K562 (cell line): ENCODE results near the gene DOCK4. TPM values are rescaled to one million over a fixed set of nuclear protein-coding genes. Genes with fewer than 3 reads are reported as not detected.

Experiments
- ATAC-seq: fragments of 200-7000 bp; cut with Tn5 transposase; 3 replicates; pipeline ENCODE4 v1.9.1; 2020; ENCODE audit warnings: moderate library complexity
- BruUV-seq: library from RNA; stranded (reverse); fragments of 400-500 nt; replicated peaks from 2 replicates; lab custom pipeline; 2021; lab: Mats Ljungman, UMichigan
- CTCF ChIA-PET: fragments of 300-600 bp; formaldehyde crosslinking; extraction: SDS; loops from one replicate; lab custom pipeline; 2021; ENCODE audit warnings: low intra/inter-chr PET ratio; lab: Yijun Ruan, JAX
- POLR2A ChIA-PET: fragments of 300-600, 350-650 bp; sonication (Branson Sonifier 250); formaldehyde crosslinking; extraction: SDS; loops from one replicate; lab custom pipeline; 2021; ENCODE audit warnings: antibody characterized with exemption, inconsistent platforms; lab: Yijun Ruan, JAX
- DNase-seq, 4 experiments: peaks; one replicate each; pipeline versions ENCODE4 v3.0.0 to v3.0.0-alpha.2; 2011 to 2018; ENCODE audit warnings: low spot score in 3 of 4, mixed read lengths in 3 of 4; ENCODE audit errors: extremely low read depth in 1 of 4
- FAIRE-seq: peaks from 2 replicates; lab custom pipeline; 2011; peaks lifted over from hg19 to GRCh38; lab: Jason Lieb, UNC
- H2AFZ ChIP-seq: 2 replicates; pipeline ENCODE4 v1.6.0; 2011; ENCODE audit warnings: low read depth, low read length, control low read depth, inconsistent platforms
- H3K27ac ChIP-seq: fragments of 200-600 bp; 3 replicates; pipeline ENCODE4 v1.8.0; 2011; ENCODE audit warnings: low read depth, mild to moderate bottlenecking, control low read depth, inconsistent platforms, low read length, moderate library complexity, mixed read lengths; ENCODE audit errors: extremely low read depth
- H3K27me3 ChIP-seq, 2 experiments: fragments of 300-600 bp in 1 of 2; 2 replicates in 1 of 2; 3 replicates in 1 of 2; pipeline versions ENCODE4 v1.6.0 to v1.8.0; 2011; ENCODE audit warnings: inconsistent platforms in 2 of 2, low read length in 2 of 2, mild to moderate bottlenecking in 1 of 2, mixed read lengths in 1 of 2, moderate library complexity in 1 of 2; ENCODE audit not compliant: control insufficient read depth in 2 of 2, insufficient read depth in 2 of 2
- H3K36me3 ChIP-seq: fragments of 300-600 bp; 3 replicates; pipeline ENCODE4 v1.8.0; 2011; ENCODE audit warnings: mild to moderate bottlenecking, low read length, inconsistent platforms; ENCODE audit not compliant: control insufficient read depth, insufficient read depth
- H3K4me1 ChIP-seq, 2 experiments: fragments of 200-600 bp in 1 of 2; replicated peaks in 1 of 2; 2 replicates in 1 of 2; 3 replicates in 1 of 2; pipeline versions ENCODE4 v1.5.1 to v1.8.0; 2011; ENCODE audit warnings: inconsistent platforms in 2 of 2, low read length in 2 of 2, mild to moderate bottlenecking in 1 of 2, mixed read lengths in 1 of 2, moderate library complexity in 1 of 2; ENCODE audit not compliant: control insufficient read depth in 2 of 2, insufficient read depth in 2 of 2
- H3K4me2 ChIP-seq: 2 replicates; pipeline ENCODE4 v1.6.1; 2011; ENCODE audit warnings: low read length, control low read depth, inconsistent platforms, mixed read lengths; ENCODE audit not compliant: insufficient read depth
- H3K4me3 ChIP-seq: fragments of 200-600 bp; sonication (generic), shearing (Covaris generic); 2 replicates; pipeline ENCODE4 v1.5.1; 2016; ENCODE audit warnings: control low read depth, inconsistent platforms
- H3K79me2 ChIP-seq: fragments of 200-600 bp; 3 replicates; pipeline ENCODE4 v1.8.0; 2011; ENCODE audit warnings: low read length, inconsistent platforms; ENCODE audit not compliant: control insufficient read depth, insufficient read depth
- H3K9ac ChIP-seq, 2 experiments: 2 replicates each; pipeline versions ENCODE4 v1.6.0 to v1.6.1; 2011; ENCODE audit warnings: low read depth in 2 of 2, low read length in 2 of 2, control low read depth in 1 of 2, inconsistent platforms in 1 of 2, mild to moderate bottlenecking in 1 of 2, mixed read lengths in 1 of 2; ENCODE audit not compliant: insufficient read depth in 1 of 2
- H3K9me1 ChIP-seq: one replicate; pipeline ENCODE4 v1.6.0; 2011; ENCODE audit warnings: inconsistent platforms, mild to moderate bottlenecking, low read length, moderate library complexity; ENCODE audit not compliant: control insufficient read depth, insufficient read depth
- H3K9me3 ChIP-seq: replicated peaks from 2 replicates; pipeline ENCODE4 v1.5.1; 2011; ENCODE audit warnings: low read depth, low read length, inconsistent platforms; ENCODE audit not compliant: control insufficient read depth, insufficient read depth
- H4K20me1 ChIP-seq: replicated peaks from 2 replicates; pipeline ENCODE4 v1.6.1; 2011; ENCODE audit warnings: low read length, inconsistent platforms, mixed read lengths; ENCODE audit not compliant: control insufficient read depth, insufficient read depth
- ATF1 ChIP-seq, 2 experiments: fragments of 450-650 bp in 1 of 2; IDR thresholded peaks; 2 replicates each; pipeline ENCODE4 v1.6.1; 2016; ENCODE audit warnings: missing compliant biosample characterization in 1 of 2, missing genetic modification characterization in 1 of 2
- ATF2 ChIP-seq: sonication (generic); formaldehyde crosslinking; IDR thresholded peaks from 2 replicates; pipeline ENCODE4 v1.8.1; 2022; ENCODE audit warnings: missing genetic modification reagents
- BHLHE40 ChIP-seq: IDR thresholded peaks from 2 replicates; pipeline ENCODE4 v1.6.1; 2011; ENCODE audit warnings: low read length, improper control_type of control experiment
- BRF1 ChIP-seq: IDR thresholded peaks from 3 replicates; pipeline ENCODE4 v1.6.1; 2011; ENCODE audit warnings: borderline replicate concordance, mild to moderate bottlenecking; ENCODE audit not compliant: insufficient read length; ENCODE audit errors: extremely low read depth
- CHD1 ChIP-seq: fragments of 200-600 bp; sonication (generic); IDR thresholded peaks from one replicate; pipeline ENCODE4 v1.6.1; 2012; ENCODE audit warnings: mild to moderate bottlenecking, moderate library complexity, low read length, inconsistent platforms
- E2F3 ChIP-seq: fragments of 250-450 bp; sonication (Bioruptor Pico); IDR thresholded peaks from 2 replicates; pipeline ENCODE4 v1.4.0; 2020; ENCODE audit warnings: mild to moderate bottlenecking
- HDAC1 ChIP-seq, 2 experiments: fragments of 450-650 bp; IDR thresholded peaks; 2 replicates each; pipeline ENCODE4 v1.6.1; 2016 to 2017; ENCODE audit warnings: inconsistent platforms in 1 of 2, mild to moderate bottlenecking in 1 of 2, moderate library complexity in 1 of 2
- HDGF ChIP-seq: fragments of 450-650 bp; IDR thresholded peaks from 2 replicates; pipeline ENCODE4 v1.6.1; 2016
- MEF2D ChIP-seq: conservative IDR thresholded peaks from 2 replicates; pipeline ENCODE4 v1.6.1; 2016; ENCODE audit warnings: low read depth, missing genetic modification characterization, missing compliant biosample characterization
- NONO ChIP-seq, 2 experiments: fragments of 200-400 bp in 1 of 2; fragments of 450-650 bp in 1 of 2; formaldehyde crosslinking in 1 of 2; IDR thresholded peaks; 2 replicates each; pipeline ENCODE4 v1.6.1; 2017; ENCODE audit warnings: low read depth in 2 of 2, mild to moderate bottlenecking in 2 of 2, moderate library complexity in 2 of 2, low read length in 1 of 2
- NR2C1 ChIP-seq, 2 experiments: fragments of 450-650 bp; IDR thresholded peaks; 2 replicates each; pipeline ENCODE4 v1.6.1; 2017; ENCODE audit warnings: mild to moderate bottlenecking in 2 of 2, antibody characterized with exemption in 1 of 2, inconsistent platforms in 1 of 2, missing compliant biosample characterization in 1 of 2, missing genetic modification characterization in 1 of 2
- PTRF ChIP-seq: fragments of 450-650 bp; IDR thresholded peaks from 2 replicates; pipeline ENCODE4 v1.6.1; 2016; ENCODE audit warnings: mild to moderate bottlenecking, missing genetic modification characterization, missing compliant biosample characterization
- SAP30 ChIP-seq: fragments of 200-600 bp; sonication (generic); IDR thresholded peaks from 2 replicates; pipeline ENCODE4 v1.6.1; 2012; ENCODE audit warnings: borderline replicate concordance, low read depth, mild to moderate bottlenecking, moderate library complexity, low read length, control low read depth, inconsistent platforms; ENCODE audit not compliant: insufficient read depth, poor library complexity, severe bottlenecking
- SMARCE1 ChIP-seq: fragments of 450-650 bp; IDR thresholded peaks from 2 replicates; pipeline ENCODE4 v1.7.1; 2016; ENCODE audit warnings: mild to moderate bottlenecking
- TEAD4 ChIP-seq, 2 experiments: sonication (generic) in 1 of 2; formaldehyde crosslinking in 1 of 2; IDR thresholded peaks; 2 replicates each; pipeline versions ENCODE4 v1.6.1 to v1.8.0; 2012 to 2022; ENCODE audit warnings: borderline replicate concordance in 1 of 2, inconsistent platforms in 1 of 2, low read length in 1 of 2, mild to moderate bottlenecking in 1 of 2, missing genetic modification reagents in 1 of 2
- ZBTB17 ChIP-seq: fragments of 450-650 bp; formaldehyde crosslinking; IDR thresholded peaks from 2 replicates; pipeline ENCODE4 v1.4.0; 2020; ENCODE audit warnings: mild to moderate bottlenecking
- ZNF175 ChIP-seq: fragments of 200-800 bp; sonication (Bioruptor generic); IDR thresholded peaks from 2 replicates; pipeline ENCODE4 v1.6.1; 2016; ENCODE audit warnings: low read depth, mild to moderate bottlenecking, missing genetic modification characterization, missing compliant biosample characterization
- ZNF398 ChIP-seq: fragments of 250-450 bp; sonication (Bioruptor Pico); IDR thresholded peaks from 2 replicates; pipeline ENCODE4 v1.8.0; 2021; ENCODE audit warnings: moderate library complexity, mild to moderate bottlenecking, inconsistent platforms
- ZNF699 ChIP-seq: fragments of 250-450 bp; sonication (Bioruptor Pico); IDR thresholded peaks from 2 replicates; pipeline ENCODE4 v1.8.0; 2021; ENCODE audit warnings: mild to moderate bottlenecking, moderate library complexity; ENCODE audit not compliant: insufficient replicate concordance
- WGBS: fragments of 100-300 bp; shearing (Covaris generic); methylation state at CpG from one replicate; pipeline ENCODE4 v1.1.6; 2016; ENCODE audit warnings: low coverage, mixed read lengths; ENCODE audit not compliant: insufficient coverage; ENCODE audit errors: missing lambda C conversion rate; 5-methylcytosine and 5-hydroxymethylcytosine counted together
- in situ Hi-C: fragments of 300-500 bp; cut with MboI; formaldehyde crosslinking; loops from 4 replicates; pipeline ENCODE4 v1.15.0; 2018; ENCODE audit warnings: inconsistent platforms, mixed read lengths
- intact Hi-C: fragments of 100-400 bp; cut with micrococcal nuclease; formaldehyde crosslinking; loops from 2 replicates; pipeline ENCODE4 v1.14.2; 2022
- polyA plus RNA-seq, 8 experiments: library from polyadenylated mRNA; depleted of rRNA in 4 of 8; stranded (reverse) in 5 of 8; unstranded in 3 of 8; fragments of >200 nt; fragmentation: Nextera tagmentation in 2 of 8; fragmentation: Illumina TruSeq in 1 of 8; extraction: Ambion mirVana in 2 of 8; extraction: Trizol in 1 of 8; gene quantifications; 2 replicates each; pipeline versions ENCODE4 v1.2.1 to v1.2.3, GENCODE V29; 2011 to 2014; ENCODE audit warnings: inconsistent platforms in 1 of 8, missing spikeins in 1 of 8
- total RNA-seq, 7 experiments: library from RNA; depleted of rRNA in 6 of 7; stranded (reverse); fragments of >200 nt in 6 of 7; fragmentation: Illumina TruSeq in 2 of 7; extraction: Trizol in 2 of 7; gene quantifications; 2 replicates each; pipeline versions ENCODE4 v1.2.1 to v1.2.3, GENCODE V29; 2011 to 2021; ENCODE audit warnings: low replicate concordance in 1 of 7

The DOCK4 gene
- total and polyA plus RNA-seq, 9 of the 15 experiments (the other 6 are each of a cell fraction or from before 2014, with no cell fraction given), result 0.42 to 5.7 (median 2.3) TPM

GRCh38 chr7:112167147-112167546 is 39.1 kb downstream of the DOCK4 start:
- Histone ChIP-seq H4K20me1 (no peaks in the 10 kb centered on the region), H3K36me3 (no peaks in the 10 kb centered on the region), H3K9me3 (no peaks in the 10 kb centered on the region), H3K27ac (no peak overlapping the region), H3K27me3 (peaks cover 4 to 5% of the 10 kb centered on the region in 2 experiments; a peak in 1 of 5 replicates), H2AFZ (no peak overlapping the region), H3K9ac (no peak overlapping the region), H3K4me2 (no peak overlapping the region), H3K4me1 (no peaks in the 10 kb centered on the region), H3K9me1 (no peaks in the 10 kb centered on the region), H3K79me2 (no peaks in the 10 kb centered on the region), H3K4me3 (no peak overlapping the region)
- no TSS peak for BruUV-seq
- in situ Hi-C loops (no loop called here), intact Hi-C loops (no loop called here)
- no peak for FAIRE-seq
- no peak for DNase-seq
- WGBS, result 2% methylated on average over 3 of the region's 3 CpGs
- TF ChIP-seq MEF2D (tag) (no peak), SMARCE1 (no peak), BHLHE40 (no peak), HDAC1 (IDR thresholded peaks at IDR 0.05) (no peak), NONO (IDR thresholded peaks at IDR 0.05; ENCODE audit: low read depth in 2 of 2, low read length in 1 of 2) (no peak), BRF1 (no peak), ZNF398 (CRISPR knock-in tag) (no peak), ATF1 (CRISPR knock-in tag; IDR thresholded peaks at IDR 0.05) (no peak), ATF1 (tag; IDR thresholded peaks at IDR 0.05) (no peak), E2F3 (CRISPR knock-in tag) (no peak), PTRF (tag) (no peak), NR2C1 (IDR thresholded peaks at IDR 0.05) (no peak), NR2C1 (tag; IDR thresholded peaks at IDR 0.05) (no peak), ZNF175 (CRISPR knock-in tag) (no peak), ZBTB17 (no peak), CHD1 (no peak), ZNF699 (no peak), ATF2 (CRISPR knock-in tag) (no peak), HDGF (no peak), TEAD4 (IDR thresholded peaks at IDR 0.05; ENCODE audit: low read length) (no peak), TEAD4 (CRISPR knock-in tag; IDR thresholded peaks at IDR 0.05; ENCODE audit: borderline replicate concordance) (no peak), SAP30 (no peak)
- ChIA-PET POLR2A (interaction anchor here (1.8 kb wide), 1 partner anchor 17 kb away, joined by 7 read pairs; no protein-coding TSS in a partner anchor), CTCF (no interaction called here)
- ATAC-seq, result no peak
